ENCODE data around the gene ATP2B3. TPM values are rescaled to one million over a fixed set of nuclear protein-coding genes. Genes with fewer than 3 reads are reported as not detected.

ATP2B3 gene
- under 1 TPM in 10 of 12 donors, not detected in 2; 0.12 to 0.89 (median 0.52) TPM for polyA plus RNA-seq (ENCODE audit: insufficient read length in 12 of 12)
- long read RNA-seq, donor 1: 0 reads
- long read RNA-seq, donor 2: 0 reads
- long read RNA-seq, donor 3, full-length matches to known transcripts: 1 of 1 reads
- long read RNA-seq, donor 3, partial matches to known transcripts: 0 of 1 reads
- long read RNA-seq, donor 3, other reads (novel, unspliced or antisense): 0 of 1 reads
- long read RNA-seq, donor 4: 0 reads
- long read RNA-seq, donor 5: 0 reads
- long read RNA-seq, donor 6: 0 reads
- long read RNA-seq, donor 7: 0 reads
- long read RNA-seq, donor 8: 0 reads
- long read RNA-seq, donor 9: 0 reads
- long read RNA-seq, donor 10: 0 reads
- long read RNA-seq, donor 11: 0 reads

- DNase-seq: no peak
Measured at GRCh38 chrX:153517423-153517822, at the start of gene ATP2B3. Gene ATP2B3 (plus strand): TSS chrX:153517642. CDS start chrX:153536248, 18,606 bp downstream.

GRCh38 chrX:153468008-153468580 is 49.3 kb upstream of the ATP2B3 start:
- no peak for DNase-seq

DNA sequence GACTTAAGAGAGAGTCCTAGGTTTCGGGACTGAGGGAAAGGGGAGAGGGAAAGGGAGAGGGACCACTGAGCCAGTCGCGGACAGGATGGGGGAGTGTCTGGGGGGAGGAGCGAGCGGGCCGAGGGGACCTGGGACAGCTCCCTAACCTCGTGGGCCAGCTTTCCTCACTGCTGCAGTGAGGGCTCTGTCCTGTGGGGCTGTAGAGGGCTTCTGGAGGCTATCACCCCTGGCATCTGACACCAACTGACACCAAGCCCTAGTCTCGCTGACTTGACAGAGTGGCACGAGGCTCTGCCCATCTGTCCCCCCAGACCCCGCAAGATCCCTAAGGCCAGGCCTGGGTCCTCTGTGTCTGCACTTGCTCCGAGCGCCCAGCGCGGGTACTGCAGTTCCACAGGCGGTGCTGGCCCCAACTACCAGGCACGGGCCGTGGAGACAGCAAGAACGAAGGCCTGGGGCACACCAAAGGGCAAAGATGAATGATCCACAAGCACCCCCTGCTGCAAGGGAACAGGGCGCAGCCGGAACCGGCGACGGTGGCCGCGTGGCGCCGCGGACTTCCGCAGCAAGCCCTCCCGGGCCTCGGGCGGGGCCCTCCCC is 47.5 kb upstream of the ATP2B3 start:
- DNase-seq: no peak

DNA sequence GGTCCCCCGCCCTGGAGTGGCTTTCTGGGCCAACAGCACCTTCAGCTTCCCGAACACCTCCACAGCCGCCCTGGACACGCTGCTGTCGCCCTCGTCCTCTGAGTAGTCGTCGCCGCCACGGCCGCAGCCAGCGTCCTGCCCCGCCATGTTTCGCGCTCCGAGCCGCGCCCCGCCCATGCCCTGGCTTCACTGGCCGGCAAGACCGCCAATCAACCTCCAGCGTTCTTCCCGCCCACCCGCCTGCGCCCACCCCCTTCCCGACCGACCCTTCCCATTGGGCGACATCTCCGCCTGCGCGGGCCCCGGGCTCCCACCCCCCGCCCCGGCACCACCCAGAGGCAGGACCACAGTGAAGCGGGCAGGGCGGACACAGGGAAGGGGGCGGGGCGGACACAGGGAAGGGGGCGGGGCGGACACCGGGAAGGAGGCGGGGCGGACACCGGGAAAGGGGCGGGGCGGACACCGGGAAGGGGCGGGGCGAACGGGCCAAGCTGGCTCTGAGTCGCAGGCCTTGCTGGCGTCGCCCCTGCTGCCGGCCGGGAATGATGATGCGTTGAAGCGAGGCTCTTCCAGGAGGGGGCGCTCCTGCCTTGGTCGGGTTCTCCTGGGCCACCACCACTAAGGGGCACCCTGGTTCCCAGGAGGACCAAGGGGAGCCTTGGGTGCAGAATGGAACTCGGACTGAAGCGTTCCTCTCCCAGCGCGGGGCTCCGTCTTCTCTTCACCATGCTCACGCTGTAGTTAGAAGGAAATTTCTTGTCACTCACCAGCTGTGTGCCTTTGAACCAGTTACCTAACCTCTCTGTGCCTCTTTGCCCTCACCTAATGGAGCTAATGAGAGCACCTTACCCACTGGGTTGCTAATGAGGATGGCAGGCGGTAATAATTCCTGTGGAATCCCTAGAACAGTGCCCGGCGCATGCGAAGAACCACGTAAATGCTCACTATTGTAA is 46.8 kb upstream of the ATP2B3 start, which contains the start of gene HAUS7:
TSS of gene HAUS7 (minus strand) at position 166 of the 953 bp plus-strand sequence. CDS start at position 147, 19 bp downstream.
- DNase-seq: peak; percentile 88

GRCh38 chrX:153471663-153472280 is 45.7 kb upstream of the ATP2B3 start:
- DNase-seq: no peak

- DNase-seq: no peak
Measured at GRCh38 chrX:153473126-153473525, 44.3 kb upstream of the ATP2B3 start.

DNA sequence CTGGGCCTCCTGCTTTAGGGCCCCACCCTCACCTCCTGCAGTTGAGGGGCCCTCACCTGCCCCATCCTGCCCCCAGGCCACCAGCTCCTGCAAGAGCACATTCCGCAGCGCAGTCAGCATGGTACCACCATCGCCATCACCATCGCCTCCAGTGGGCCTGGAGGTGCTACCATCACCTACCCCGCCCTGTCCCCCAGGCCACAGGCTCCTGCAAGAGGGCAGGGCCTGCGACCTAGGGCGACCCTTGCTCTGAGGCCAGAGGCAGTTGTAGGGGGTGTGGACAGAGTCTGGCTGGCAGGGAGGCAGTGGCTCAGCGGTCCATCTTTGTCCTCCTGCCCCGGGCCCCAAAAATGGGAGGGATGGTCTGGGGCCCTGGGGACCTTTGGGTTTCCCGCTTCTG is 43.2 kb upstream of the ATP2B3 start:
- no peak for DNase-seq

DNA sequence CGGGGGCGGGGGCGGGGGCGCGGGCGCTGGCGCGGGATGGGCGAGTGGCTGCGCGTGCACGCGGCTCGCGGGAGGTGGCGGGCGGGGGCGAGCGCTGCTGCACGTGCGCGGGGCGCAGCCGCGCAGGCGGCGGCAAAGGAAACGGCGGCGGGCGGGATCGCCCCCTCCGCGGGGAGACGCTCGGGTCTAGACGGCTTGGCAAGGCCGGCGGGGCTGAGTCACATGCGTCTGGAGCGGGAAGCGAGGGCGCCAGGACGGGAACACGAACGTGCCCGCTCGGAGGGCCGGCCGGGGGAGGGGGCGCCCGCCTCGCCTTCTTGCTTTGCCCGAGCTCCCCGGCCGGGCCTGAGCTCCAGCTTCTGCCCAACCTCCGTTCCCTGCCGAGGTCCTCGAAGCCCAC is 42.7 kb upstream of the ATP2B3 start:
- DNase-seq: peak; percentile 68

- DNase-seq: no peak
Measured at GRCh38 chrX:153475271-153475670, 42.2 kb upstream of the ATP2B3 start.

DNA sequence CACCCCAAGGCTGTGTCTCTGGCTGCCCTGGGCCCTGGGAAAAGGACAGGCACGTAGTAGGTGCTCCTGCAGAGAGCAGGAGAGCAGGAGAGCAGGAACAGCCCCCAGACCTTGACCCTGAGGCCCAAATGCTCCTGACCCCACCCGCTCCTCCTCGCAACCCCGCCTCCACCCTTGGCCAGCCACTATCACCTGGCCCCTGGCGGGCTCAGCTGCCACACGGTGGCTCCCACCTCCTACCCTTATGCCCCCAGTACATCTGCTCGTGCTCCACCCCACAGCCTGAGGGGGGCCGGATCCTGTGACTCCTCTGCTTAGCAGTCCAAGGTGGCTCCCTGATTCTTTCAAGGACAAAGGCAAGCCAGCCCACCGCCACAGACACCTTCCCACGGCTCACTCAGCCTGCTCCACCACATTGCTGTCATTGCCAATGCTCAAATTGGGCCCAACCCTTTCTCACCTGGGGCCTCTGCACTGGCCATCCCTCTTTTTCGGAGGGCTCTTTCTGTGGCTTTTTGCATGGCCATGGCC is 41.6 kb upstream of the ATP2B3 start:
- DNase-seq: no peak

DNA sequence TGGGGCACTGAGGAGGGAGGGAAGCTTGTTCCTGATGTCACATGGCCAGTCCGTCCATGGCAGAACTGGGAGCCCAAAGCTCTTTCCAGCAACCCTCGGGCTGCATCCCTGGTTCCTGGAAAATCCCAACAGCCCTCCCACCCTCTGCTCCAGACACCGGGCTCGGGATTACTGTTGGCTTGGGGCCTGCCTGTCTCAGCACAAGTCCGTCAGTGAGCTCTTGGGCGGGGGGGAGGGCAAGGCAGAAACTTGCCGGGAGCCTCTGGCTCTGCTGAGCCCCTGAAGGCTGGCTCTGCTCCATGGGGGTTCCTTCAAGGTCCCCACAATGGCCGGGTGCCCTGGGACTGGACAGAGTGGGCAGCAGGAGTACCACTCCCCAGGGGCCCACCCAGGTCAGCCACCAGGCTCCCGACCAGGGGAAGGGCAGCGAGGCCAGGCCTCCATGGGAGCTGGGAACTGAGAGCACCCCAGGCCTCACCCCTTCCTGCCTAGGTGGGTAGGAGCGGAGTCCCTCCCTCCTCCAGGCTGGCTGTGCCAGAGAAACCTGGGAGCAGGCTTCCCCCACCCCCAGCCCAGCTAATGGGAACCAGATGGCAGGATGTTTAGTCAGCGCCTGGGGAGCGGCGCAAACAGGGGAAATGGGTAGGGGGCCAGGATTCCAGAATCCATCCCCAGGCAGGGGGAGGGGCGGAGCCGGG is 40.6 kb upstream of the ATP2B3 start:
- DNase-seq: peak; percentile 74

- no peak for DNase-seq
Measured at GRCh38 chrX:153477364-153477857, 40.0 kb upstream of the ATP2B3 start.

GRCh38 chrX:153477901-153478300 is 39.5 kb upstream of the ATP2B3 start:
- peak; percentile 53 for DNase-seq

GRCh38 chrX:153478746-153479145 is 38.7 kb upstream of the ATP2B3 start:
- no peak for DNase-seq

GRCh38 chrX:153481043-153481442 is 36.4 kb upstream of the ATP2B3 start:
- DNase-seq: no peak

GRCh38 chrX:153482376-153483015 is 34.9 kb upstream of the ATP2B3 start:
- DNase-seq: no peak

DNA sequence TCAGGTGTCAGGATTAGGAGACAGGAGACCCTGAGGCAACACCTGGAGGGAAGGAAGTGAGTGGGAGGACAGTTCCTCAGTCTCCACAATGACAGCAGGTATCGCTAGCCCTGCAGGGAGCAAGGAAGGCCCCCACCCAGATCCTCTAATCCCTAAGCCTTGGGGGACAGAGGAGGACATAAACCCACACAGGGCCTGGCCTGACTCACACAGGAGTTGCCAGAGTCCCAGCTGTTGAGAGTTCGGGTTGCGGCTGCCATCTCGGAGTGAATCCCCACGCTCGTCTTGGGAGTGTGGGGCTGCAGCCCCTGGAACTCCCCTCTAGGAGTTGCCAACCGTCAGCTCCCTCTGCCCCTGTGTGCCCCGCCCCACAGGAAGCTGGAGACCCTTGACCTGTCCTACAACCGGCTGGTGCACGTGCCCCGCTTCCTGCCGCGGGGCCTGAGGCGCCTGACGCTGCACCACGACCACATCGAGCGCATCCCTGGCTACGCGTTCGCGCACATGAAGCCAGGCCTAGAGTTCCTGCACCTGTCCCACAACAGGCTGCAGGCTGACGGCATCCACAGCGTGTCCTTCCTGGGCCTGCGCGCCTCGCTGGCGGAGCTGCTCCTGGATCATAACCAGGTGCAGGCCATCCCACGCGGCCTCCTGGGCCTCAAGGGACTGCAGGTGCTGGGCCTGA is 31.9 kb upstream of the ATP2B3 start:
- no peak for DNase-seq

DNA sequence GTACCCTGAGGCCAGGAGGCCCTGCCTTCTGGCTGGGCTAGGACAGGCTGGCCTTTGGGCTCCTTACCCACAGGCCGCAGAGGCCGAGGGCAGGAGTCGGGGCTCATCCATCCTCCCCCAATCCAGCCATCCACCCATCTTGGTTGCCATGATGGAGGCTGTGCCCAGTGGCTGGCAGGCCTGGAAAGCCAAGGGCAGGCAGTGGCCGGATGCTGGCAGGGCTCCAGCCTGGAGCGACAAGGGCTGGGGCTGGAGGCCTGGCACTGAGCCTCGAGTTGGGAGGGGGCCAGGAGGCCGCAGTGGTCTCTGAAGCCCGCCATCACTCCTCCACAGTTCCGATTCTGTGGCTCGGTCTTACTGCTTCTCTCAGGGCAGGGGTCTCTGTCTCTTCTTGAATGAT is 31.3 kb upstream of the ATP2B3 start:
- no peak for DNase-seq

- DNase-seq: no peak
Measured at GRCh38 chrX:153487590-153488071, 29.8 kb upstream of the ATP2B3 start.
